Calu3 (cell line): Measurements from ENCODE around the gene ERCC4. TPM values are rescaled to one million over a fixed set of nuclear protein-coding genes. Genes with fewer than 3 reads are reported as not detected.
"Not testable (repeated sequence)": the region's sequence is repeated elsewhere in the genome, so short reads cannot be mapped to it uniquely, and the experiment has no call there.

Experiments used
- BruUV-seq: library from RNA; stranded (reverse); fragments of 400-500 nt; replicated peaks from 2 replicates; lab custom pipeline; 2021; lab: Mats Ljungman, UMichigan
- CTCF ChIA-PET: fragments of 300-600 bp; sonication (Branson Sonifier 250); formaldehyde crosslinking; loops from one replicate; lab custom pipeline; 2022; ENCODE audit warnings: antibody characterized with exemption; lab: Charles Lee
- DNase-seq: peaks from one replicate; pipeline ENCODE4 v3.0.0; 2022
- H3K27ac Mint-ChIP-seq: one replicate; pipeline ENCODE4 v1.8.0; 2022; ENCODE audit warnings: mixed read lengths; ENCODE audit not compliant: unreplicated experiment
- H3K27me3 Mint-ChIP-seq: one replicate; pipeline ENCODE4 v1.8.0; 2022; ENCODE audit warnings: mixed read lengths; ENCODE audit not compliant: unreplicated experiment
- H3K36me3 Mint-ChIP-seq: one replicate; pipeline ENCODE4 v1.8.0; 2022; ENCODE audit warnings: mild to moderate bottlenecking, moderate library complexity, mixed read lengths; ENCODE audit not compliant: insufficient read depth, unreplicated experiment
- H3K4me1 Mint-ChIP-seq: one replicate; pipeline ENCODE4 v1.8.0; 2022; ENCODE audit warnings: mild to moderate bottlenecking, low read depth, mixed read lengths; ENCODE audit not compliant: unreplicated experiment
- H3K4me3 Mint-ChIP-seq: one replicate; pipeline ENCODE4 v1.8.0; 2022; ENCODE audit warnings: mild to moderate bottlenecking, low read depth, moderate library complexity, mixed read lengths; ENCODE audit not compliant: unreplicated experiment
- H3K9me3 Mint-ChIP-seq: one replicate; pipeline ENCODE4 v1.8.0; 2022; ENCODE audit warnings: low read depth, mixed read lengths; ENCODE audit not compliant: unreplicated experiment
- CTCF ChIP-seq: fragments of 200-600 bp; IDR thresholded peaks from one replicate; pipeline ENCODE4 v1.8.0; 2022; ENCODE audit warnings: antibody characterized with exemption; ENCODE audit not compliant: unreplicated experiment
- intact Hi-C: fragments of 100-400 bp; cut with micrococcal nuclease; formaldehyde crosslinking; loops from one replicate; pipeline ENCODE4 v1.10.0; 2022; ENCODE audit not compliant: unreplicated experiment
- total RNA-seq: library from RNA; stranded (reverse); gene quantifications from 2 replicates; pipeline ENCODE4 v1.2.3, GENCODE V29; 2022

ERCC4 gene
- total RNA-seq, 1 experiment from 2014 or later: 21.1 TPM

GRCh38 chr16:13902052-13902451, 17.9 kb upstream of the ERCC4 start:
- CTCF ChIA-PET: no interaction called here
- no peak overlapping the region for H3K27ac Mint-ChIP-seq
- peaks cover 5% of the 10 kb centered on the region for H3K9me3 Mint-ChIP-seq
- DNase-seq: no peak
- H3K36me3 Mint-ChIP-seq: no peaks in the 10 kb centered on the region
- no TSS peak for BruUV-seq
- H3K4me1 Mint-ChIP-seq: no peaks in the 10 kb centered on the region
- intact Hi-C loops: no loop called here
- TF ChIP-seq CTCF: no peak
- no peak overlapping the region for H3K4me3 Mint-ChIP-seq
- H3K27me3 Mint-ChIP-seq: peaks cover 21% of the 10 kb centered on the region

- CTCF ChIA-PET: no interaction called here
- no peak overlapping the region for H3K27ac Mint-ChIP-seq
- H3K36me3 Mint-ChIP-seq: no peaks in the 10 kb centered on the region
- peaks cover 14% of the 10 kb centered on the region for H3K27me3 Mint-ChIP-seq
- no peak for DNase-seq
- H3K4me1 Mint-ChIP-seq: no peaks in the 10 kb centered on the region
- no peak for TF ChIP-seq CTCF
- no TSS peak for BruUV-seq
- H3K4me3 Mint-ChIP-seq: no peak overlapping the region
- intact Hi-C loops: no loop called here
- H3K9me3 Mint-ChIP-seq: peaks cover 5% of the 10 kb centered on the region
Observed at GRCh38 chr16:13902677-13903076, 17.3 kb upstream of the ERCC4 start.

- H3K36me3 Mint-ChIP-seq: no peaks in the 10 kb centered on the region
- intact Hi-C loops: no loop called here
- no TSS peak for BruUV-seq
- H3K4me1 Mint-ChIP-seq: no peaks in the 10 kb centered on the region
- no peak for DNase-seq
- H3K9me3 Mint-ChIP-seq: peaks cover 5% of the 10 kb centered on the region
- H3K4me3 Mint-ChIP-seq: no peak overlapping the region
- H3K27me3 Mint-ChIP-seq: peaks cover 7% of the 10 kb centered on the region
- no peak for TF ChIP-seq CTCF
- H3K27ac Mint-ChIP-seq: no peak overlapping the region
- CTCF ChIA-PET: no interaction called here
Observed at GRCh38 chr16:13904179-13904691, 15.7 kb upstream of the ERCC4 start.

GRCh38 chr16:13904822-13905221, 15.1 kb upstream of the ERCC4 start:
- BruUV-seq, intact Hi-C loops, H3K9me3 Mint-ChIP-seq, H3K4me3 Mint-ChIP-seq, H3K4me1 Mint-ChIP-seq, H3K36me3 Mint-ChIP-seq, CTCF ChIA-PET, H3K27ac Mint-ChIP-seq, H3K27me3 Mint-ChIP-seq: not testable (repeated sequence)
- DNase-seq: peak; percentile 42
- TF ChIP-seq CTCF: peak; percentile 25
